DMS 273 (cell line): ENCODE measurements around the gene AGFG1.

ENCODE experiments used
- DNase-seq: peaks from one replicate; lab custom pipeline; 2025; ENCODE audit not compliant: unreplicated experiment; lab: John Stamatoyannopoulos, UW

Gene AGFG1

GRCh38 chr2:227461811-227462461 lies 10.0 kb upstream of the AGFG1 start:
- no peak for DNase-seq

GRCh38 chr2:227462462-227462951 lies 9.4 kb upstream of the AGFG1 start:
- no peak for DNase-seq

- no peak for DNase-seq
Measured at GRCh38 chr2:227462972-227463931, 8.7 kb upstream of the AGFG1 start.

- no peak for DNase-seq
Measured at GRCh38 chr2:227464361-227464760, 7.6 kb upstream of the AGFG1 start.

GRCh38 chr2:227464851-227465250 lies 7.1 kb upstream of the AGFG1 start:
- no peak for DNase-seq

- no peak for DNase-seq
Measured at GRCh38 chr2:227466887-227467600, 4.9 kb upstream of the AGFG1 start.

GRCh38 chr2:227471412-227471811 lies 544 bp upstream of the AGFG1 start:
- no peak for DNase-seq

- DNase-seq, result peak; percentile 74
Measured at GRCh38 chr2:227472265-227473121, 537 bp downstream of the AGFG1 start.

- DNase-seq, result no peak
Measured at GRCh38 chr2:227473122-227473461, 1.1 kb downstream of the AGFG1 start.

GRCh38 chr2:227473806-227474205 lies 1.9 kb downstream of the AGFG1 start:
- DNase-seq, result no peak

- no peak for DNase-seq
Measured at GRCh38 chr2:227474410-227474809, 2.5 kb downstream of the AGFG1 start.

- no peak for DNase-seq
Measured at GRCh38 chr2:227477291-227477690, 5.3 kb downstream of the AGFG1 start.

- DNase-seq, result peak; percentile 60
Measured at GRCh38 chr2:227479865-227480475, 8.0 kb downstream of the AGFG1 start.

GRCh38 chr2:227480528-227480927 lies 8.6 kb downstream of the AGFG1 start:
- no peak for DNase-seq

GRCh38 chr2:227482638-227483340 lies 10.8 kb downstream of the AGFG1 start:
- peak; percentile 92 for DNase-seq

- no peak for DNase-seq
Measured at GRCh38 chr2:227485429-227485828, 13.5 kb downstream of the AGFG1 start.

GRCh38 chr2:227486688-227487087 lies 14.7 kb downstream of the AGFG1 start:
- DNase-seq, result no peak

- DNase-seq, result no peak
Measured at GRCh38 chr2:227488045-227488444, 16.1 kb downstream of the AGFG1 start.

- no peak for DNase-seq
Measured at GRCh38 chr2:227491386-227491785, 19.4 kb downstream of the AGFG1 start.

- no peak for DNase-seq
Measured at GRCh38 chr2:227493524-227493923, 21.6 kb downstream of the AGFG1 start.
